CD14-positive monocyte (primary cell): ENCODE data around the gene UBE2E1. TPM values are rescaled to one million over a fixed set of nuclear protein-coding genes. Genes with fewer than 3 reads are reported as not detected.
"Not testable (repeated sequence)": the region's sequence is repeated elsewhere in the genome, so short reads cannot be mapped to it uniquely, and the experiment has no call there.

Source experiments
- DNase-seq, 3 donors: peaks; one replicate each; pipeline ENCODE4 v3.0.0-alpha.2; 2011 to 2022
- H2AFZ ChIP-seq: 2 replicates; pipeline ENCODE4 v1.6.0; 2012; ENCODE audit warnings: mild to moderate bottlenecking, low read depth, low read length, inconsistent platforms; ENCODE audit not compliant: insufficient read depth, poor library complexity, severe bottlenecking
- H3K27ac ChIP-seq, 2 donors: 1 replicate in 1 of 2; 2 replicates in 1 of 2; pipeline ENCODE4 v1.5.1; 2012 to 2013; ENCODE audit warnings: low read length in 2 of 2, control low read depth in 1 of 2, inconsistent platforms in 1 of 2, low read depth in 1 of 2, mild to moderate bottlenecking in 1 of 2
- H3K27me3 ChIP-seq, 2 donors: one replicate each; pipeline versions ENCODE4 v1.6.0 to v1.6.1; 2011 to 2013; ENCODE audit warnings: low read length in 2 of 2; ENCODE audit not compliant: control insufficient read depth in 2 of 2, insufficient read depth in 2 of 2
- H3K36me3 ChIP-seq, 2 donors: replicated peaks in 1 of 2; 1 replicate in 1 of 2; 2 replicates in 1 of 2; pipeline versions ENCODE4 v1.5.1 to v1.6.1; 2012 to 2013; ENCODE audit warnings: low read length in 2 of 2, control low read depth in 1 of 2, inconsistent platforms in 1 of 2, mild to moderate bottlenecking in 1 of 2; ENCODE audit not compliant: insufficient read depth in 2 of 2, control insufficient read depth in 1 of 2
- H3K4me1 ChIP-seq, 2 donors: 1 replicate in 1 of 2; 2 replicates in 1 of 2; pipeline versions ENCODE4 v1.5.1 to v1.6.1; 2012 to 2013; ENCODE audit warnings: low read length in 2 of 2, control low read depth in 1 of 2, inconsistent platforms in 1 of 2, mild to moderate bottlenecking in 1 of 2, moderate library complexity in 1 of 2; ENCODE audit not compliant: insufficient read depth in 2 of 2, control insufficient read depth in 1 of 2
- H3K4me2 ChIP-seq: replicated peaks from 2 replicates; pipeline ENCODE3; 2012; ENCODE audit warnings: low read length, moderate library complexity, mild to moderate bottlenecking; ENCODE audit not compliant: poor library complexity, severe bottlenecking; ENCODE audit errors: extremely low read depth
- H3K4me3 ChIP-seq, 3 experiments: fragments of 200-600 bp in 1 of 3; sonication (generic) in 1 of 3; replicated peaks in 1 of 3; 1 replicate in 2 of 3; 2 replicates in 1 of 3; pipeline ENCODE4 v1.5.1; 2011 to 2013; ENCODE audit warnings: low read length in 3 of 3, mild to moderate bottlenecking in 3 of 3, control low read depth in 2 of 3, low read depth in 2 of 3, inconsistent platforms in 1 of 3, moderate library complexity in 1 of 3
- H3K79me2 ChIP-seq: 2 replicates; pipeline ENCODE4 v1.6.0; 2012; ENCODE audit warnings: mild to moderate bottlenecking, control low read depth, inconsistent platforms, low read length, moderate library complexity; ENCODE audit not compliant: insufficient read depth
- H3K9ac ChIP-seq: 2 replicates; pipeline ENCODE4 v1.6.0; 2017; ENCODE audit warnings: low read length, mild to moderate bottlenecking; ENCODE audit not compliant: insufficient read depth, poor library complexity, severe bottlenecking
- H3K9me3 ChIP-seq, 2 donors: replicated peaks in 1 of 2; 1 replicate in 1 of 2; 2 replicates in 1 of 2; pipeline versions ENCODE4 v1.5.1 to v1.6.1; 2012 to 2013; ENCODE audit warnings: low read length in 2 of 2, control low read depth in 1 of 2; ENCODE audit not compliant: control insufficient read depth in 1 of 2, insufficient read depth in 1 of 2
- H4K20me1 ChIP-seq: 2 replicates; pipeline ENCODE4 v1.6.0; 2012; ENCODE audit warnings: mild to moderate bottlenecking, low read length, control low read depth, moderate library complexity; ENCODE audit not compliant: insufficient read depth
- H3K27ac Mint-ChIP-seq, 7 donors: one replicate each; pipeline ENCODE4 v1.8.0; 2020; ENCODE audit warnings: mild to moderate bottlenecking in 7 of 7, mixed read lengths in 7 of 7, moderate library complexity in 6 of 7, inconsistent platforms in 2 of 7
- H3K27me3 Mint-ChIP-seq, 3 donors: one replicate each; pipeline ENCODE4 v1.8.0; 2021 to 2022; ENCODE audit warnings: low read depth in 3 of 3, mild to moderate bottlenecking in 3 of 3, mixed read lengths in 3 of 3, moderate library complexity in 3 of 3, inconsistent platforms in 1 of 3
- H3K36me3 Mint-ChIP-seq, 2 donors: one replicate each; pipeline ENCODE4 v1.8.0; 2020; ENCODE audit warnings: mixed read lengths in 2 of 2, inconsistent platforms in 1 of 2, mild to moderate bottlenecking in 1 of 2
- H3K4me1 Mint-ChIP-seq: one replicate; pipeline ENCODE4 v1.8.0; 2020; ENCODE audit warnings: mild to moderate bottlenecking, mixed read lengths
- H3K4me3 Mint-ChIP-seq, 2 donors: one replicate each; pipeline ENCODE4 v1.8.0; 2020; ENCODE audit warnings: mild to moderate bottlenecking in 2 of 2, mixed read lengths in 2 of 2, moderate library complexity in 1 of 2
- H3K9me3 Mint-ChIP-seq, 7 donors: one replicate each; pipeline ENCODE4 v1.8.0; 2020 to 2022; ENCODE audit warnings: mixed read lengths in 7 of 7, mild to moderate bottlenecking in 6 of 7, moderate library complexity in 6 of 7, inconsistent platforms in 2 of 7
- CTCF ChIP-seq: fragments of 200-600 bp; IDR thresholded peaks from one replicate; pipeline ENCODE4 v1.8.0; 2022; ENCODE audit warnings: antibody characterized with exemption, mild to moderate bottlenecking
- WGBS: methylation state at CpG from one replicate; pipeline ENCODE4 v1.1.5; 2013; ENCODE audit warnings: missing lambda C conversion rate; ENCODE audit not compliant: insufficient coverage; 5-methylcytosine and 5-hydroxymethylcytosine counted together
- intact Hi-C, 2 donors: fragments of 100-400 bp; cut with micrococcal nuclease; formaldehyde crosslinking; loops; one replicate each; pipeline versions ENCODE4 v1.15.0 to v1.15.1; 2023
- polyA plus RNA-seq, 3 donors: library from polyadenylated mRNA; depleted of rRNA in 1 of 3; unstranded in 2 of 3; stranded (reverse) in 1 of 3; fragments of 300-500 nt in 2 of 3; fragments of >200 nt in 1 of 3; fragmentation: Illumina TruSeq in 2 of 3; gene quantifications; 1 replicate in 2 of 3; 2 replicates in 1 of 3; pipeline ENCODE4 v1.2.3, GENCODE V29; 2012 to 2021

The UBE2E1 gene
- polyA plus RNA-seq, 3 donors = 31.3 to 60.2 (median 34.6) TPM

- H3K4me1 Mint-ChIP-seq = peaks cover 10% of the 10 kb centered on the region
- DNase-seq = no peak
- intact Hi-C loops = no loop called here
- H3K27ac ChIP-seq = no peak overlapping the region
- no peaks in the 10 kb centered on the region for H3K36me3 ChIP-seq
- no CpG with 5 or more reads among the region's 3 CpGs for WGBS
- no peaks in the 10 kb centered on the region for H3K9me3 Mint-ChIP-seq
- H3K27me3 Mint-ChIP-seq = no peaks in the 10 kb centered on the region
- H3K9me3 ChIP-seq = no peaks in the 10 kb centered on the region
- H3K79me2 ChIP-seq = peaks cover 90% of the 10 kb centered on the region
- H3K4me3 Mint-ChIP-seq = no peak overlapping the region
- H2AFZ ChIP-seq = no peak overlapping the region
- H3K4me3 ChIP-seq = no peak overlapping the region
- H3K36me3 Mint-ChIP-seq = peaks cover 3 to 8% of the 10 kb centered on the region in 2 donors
- H3K27me3 ChIP-seq = no peaks in the 10 kb centered on the region
- H3K27ac Mint-ChIP-seq = peak overlapping the region in 1 of 7 donors; percentile 4
- peaks cover 99% of the 10 kb centered on the region for H4K20me1 ChIP-seq
- no peak for TF ChIP-seq CTCF
- peaks cover 2 to 6% of the 10 kb centered on the region in 2 donors for H3K4me1 ChIP-seq
- no peak overlapping the region for H3K9ac ChIP-seq
- H3K4me2 ChIP-seq = no peak overlapping the region
Measured at GRCh38 chr3:23843869-23844268, 38.1 kb downstream of the UBE2E1 start.

GRCh38 chr3:23845326-23846216, 39.8 kb downstream of the UBE2E1 start:
- Mint-ChIP-seq H3K36me3 (peaks cover 3 to 8% of the 10 kb centered on the region in 2 donors), H3K4me3 (no peak overlapping the region), H3K4me1 (peaks cover 10% of the 10 kb centered on the region), H3K27me3 (no peaks in the 10 kb centered on the region), H3K27ac (peak overlapping the region in 2 of 7 donors; percentile 3 to 33), H3K9me3 (peaks cover 0 to 3% (median 0%) of the 10 kb centered on the region in 7 donors)
- intact Hi-C loops = no loop called here
- Histone ChIP-seq H3K9me3 (no peaks in the 10 kb centered on the region), H3K27ac (no peak overlapping the region), H2AFZ (no peak overlapping the region), H3K4me2 (no peak overlapping the region), H3K9ac (no peak overlapping the region), H3K36me3 (no peaks in the 10 kb centered on the region), H3K79me2 (peaks cover 91% of the 10 kb centered on the region), H3K4me3 (no peak overlapping the region), H4K20me1 (peaks cover 99% of the 10 kb centered on the region), H3K4me1 (peaks cover 2 to 8% of the 10 kb centered on the region in 2 donors), H3K27me3 (no peaks in the 10 kb centered on the region)
- DNase-seq = no peak
- TF ChIP-seq CTCF = no peak
- no CpG with 5 or more reads among the region's 5 CpGs for WGBS

GRCh38 chr3:23849462-23849861, 43.7 kb downstream of the UBE2E1 start:
- H3K4me2 ChIP-seq, H3K27ac Mint-ChIP-seq, H3K27me3 ChIP-seq, H3K36me3 ChIP-seq, intact Hi-C loops, H3K9ac ChIP-seq, H3K4me3 Mint-ChIP-seq, H3K4me3 ChIP-seq, DNase-seq, H2AFZ ChIP-seq, H3K27ac ChIP-seq, H3K27me3 Mint-ChIP-seq, H3K9me3 ChIP-seq, H3K9me3 Mint-ChIP-seq: not testable (repeated sequence)
- H3K79me2 ChIP-seq = peaks cover 92% of the 10 kb centered on the region
- H3K4me1 ChIP-seq = peaks cover 4 to 14% of the 10 kb centered on the region in 2 donors
- WGBS = no CpG with 5 or more reads among the region's 2 CpGs
- Mint-ChIP-seq H3K36me3 (peaks cover 15 to 16% of the 10 kb centered on the region in 2 donors), H3K4me1 (peaks cover 17% of the 10 kb centered on the region)
- H4K20me1 ChIP-seq = peaks cover 99% of the 10 kb centered on the region
